ENCODE results near the gene ZNF846. TPM values are rescaled to one million over a fixed set of nuclear protein-coding genes. Genes with fewer than 3 reads are reported as not detected.

ZNF846 gene
- total and polyA plus RNA-seq, 10 of the 15 experiments (the other 5 are each of a cell fraction or from before 2014, with no cell fraction given): 0.64 to 4.1 (median 1.6) TPM

DNA sequence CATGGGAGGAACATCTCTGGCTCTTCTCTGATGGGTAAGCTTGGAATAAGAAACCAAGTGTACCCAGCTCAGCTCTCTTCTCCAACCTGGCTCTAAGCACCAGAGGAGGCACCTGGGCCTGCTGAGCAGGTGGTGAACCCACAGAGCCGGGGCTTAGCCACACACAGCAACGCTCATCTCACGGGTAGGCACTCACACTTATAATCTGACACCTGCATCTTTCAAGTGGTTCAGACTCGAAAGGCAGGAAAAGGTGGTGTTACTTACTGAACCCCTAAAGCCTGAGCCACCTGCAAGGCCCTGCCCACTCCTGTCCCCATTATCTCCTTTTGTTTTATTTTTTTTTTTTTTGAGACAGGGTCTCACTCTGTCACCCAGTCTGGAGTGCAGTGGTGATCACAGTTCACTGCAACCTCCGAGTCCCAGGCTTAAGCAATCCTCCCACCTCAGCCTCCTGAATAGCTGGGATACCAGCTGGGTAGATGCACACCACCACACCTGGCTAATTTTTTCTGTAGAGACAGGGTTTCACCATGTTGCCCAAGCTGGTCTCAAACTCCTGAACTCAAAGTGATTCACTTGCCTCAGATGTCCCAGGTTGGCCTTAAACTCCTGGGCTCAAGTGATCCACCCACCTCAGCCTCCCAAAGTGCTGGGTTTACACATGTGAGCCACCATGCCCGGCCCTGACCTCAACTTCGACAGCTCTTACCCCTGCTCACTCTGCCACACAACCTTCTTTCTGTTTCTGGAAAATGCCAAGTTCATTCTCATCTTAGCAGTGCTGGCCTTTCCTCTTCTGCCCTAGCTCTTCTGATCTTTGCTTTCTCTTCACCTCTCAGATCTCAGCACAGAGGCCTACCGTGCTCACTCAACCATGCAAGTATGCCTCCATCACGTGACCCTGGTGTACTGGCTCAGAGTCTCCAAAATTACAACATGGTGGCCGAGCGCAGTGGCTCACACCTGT is 40.6 kb upstream of the ZNF846 start (continued):
- TF ChIP-seq, protein P1, sequence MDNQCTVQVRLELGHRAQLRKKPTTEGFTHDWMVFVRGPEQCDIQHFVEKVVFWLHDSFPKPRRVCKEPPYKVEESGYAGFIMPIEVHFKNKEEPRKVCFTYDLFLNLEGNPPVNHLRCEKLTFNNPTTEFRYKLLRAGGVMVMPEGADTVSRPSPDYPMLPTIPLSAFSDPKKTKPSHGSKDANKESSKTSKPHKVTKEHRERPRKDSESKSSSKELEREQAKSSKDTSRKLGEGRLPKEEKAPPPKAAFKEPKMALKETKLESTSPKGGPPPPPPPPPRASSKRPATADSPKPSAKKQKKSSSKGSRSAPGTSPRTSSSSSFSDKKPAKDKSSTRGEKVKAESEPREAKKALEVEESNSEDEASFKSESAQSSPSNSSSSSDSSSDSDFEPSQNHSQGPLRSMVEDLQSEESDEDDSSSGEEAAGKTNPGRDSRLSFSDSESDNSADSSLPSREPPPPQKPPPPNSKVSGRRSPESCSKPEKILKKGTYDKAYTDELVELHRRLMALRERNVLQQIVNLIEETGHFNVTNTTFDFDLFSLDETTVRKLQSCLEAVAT (IDR thresholded peaks at IDR 0.05): no peak
- no peak for TF ChIP-seq GABPA (IDR thresholded peaks at IDR 0.05; ENCODE audit: low read depth)
- TF ChIP-seq POLR2AphosphoS5 (IDR thresholded peaks at IDR 0.05; ENCODE audit: low read length): 0 out of 2 replicates have a peak, but pooled peaks have one; percentile 10
- TF ChIP-seq, protein P2, sequence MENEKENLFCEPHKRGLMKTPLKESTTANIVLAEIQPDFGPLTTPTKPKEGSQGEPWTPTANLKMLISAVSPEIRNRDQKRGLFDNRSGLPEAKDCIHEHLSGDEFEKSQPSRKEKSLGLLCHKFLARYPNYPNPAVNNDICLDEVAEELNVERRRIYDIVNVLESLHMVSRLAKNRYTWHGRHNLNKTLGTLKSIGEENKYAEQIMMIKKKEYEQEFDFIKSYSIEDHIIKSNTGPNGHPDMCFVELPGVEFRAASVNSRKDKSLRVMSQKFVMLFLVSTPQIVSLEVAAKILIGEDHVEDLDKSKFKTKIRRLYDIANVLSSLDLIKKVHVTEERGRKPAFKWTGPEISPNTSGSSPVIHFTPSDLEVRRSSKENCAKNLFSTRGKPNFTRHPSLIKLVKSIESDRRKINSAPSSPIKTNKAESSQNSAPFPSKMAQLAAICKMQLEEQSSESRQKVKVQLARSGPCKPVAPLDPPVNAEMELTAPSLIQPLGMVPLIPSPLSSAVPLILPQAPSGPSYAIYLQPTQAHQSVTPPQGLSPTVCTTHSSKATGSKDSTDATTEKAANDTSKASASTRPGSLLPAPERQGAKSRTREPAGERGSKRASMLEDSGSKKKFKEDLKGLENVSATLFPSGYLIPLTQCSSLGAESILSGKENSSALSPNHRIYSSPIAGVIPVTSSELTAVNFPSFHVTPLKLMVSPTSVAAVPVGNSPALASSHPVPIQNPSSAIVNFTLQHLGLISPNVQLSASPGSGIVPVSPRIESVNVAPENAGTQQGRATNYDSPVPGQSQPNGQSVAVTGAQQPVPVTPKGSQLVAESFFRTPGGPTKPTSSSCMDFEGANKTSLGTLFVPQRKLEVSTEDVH (IDR thresholded peaks at IDR 0.05; ENCODE audit: low read depth, partially characterized antibody): no peak
- TF ChIP-seq MEF2B (IDR thresholded peaks at IDR 0.05; ENCODE audit: partially characterized antibody, poor library complexity, severe bottlenecking): no peak
- no peak for TF ChIP-seq SIN3A (IDR thresholded peaks at IDR 0.05; ENCODE audit: low read depth, low read length)
- no peak for TF ChIP-seq TCF3 (IDR thresholded peaks at IDR 0.05; ENCODE audit: borderline replicate concordance, insufficient read depth, low read depth, low read length)
- TF ChIP-seq, protein P3, sequence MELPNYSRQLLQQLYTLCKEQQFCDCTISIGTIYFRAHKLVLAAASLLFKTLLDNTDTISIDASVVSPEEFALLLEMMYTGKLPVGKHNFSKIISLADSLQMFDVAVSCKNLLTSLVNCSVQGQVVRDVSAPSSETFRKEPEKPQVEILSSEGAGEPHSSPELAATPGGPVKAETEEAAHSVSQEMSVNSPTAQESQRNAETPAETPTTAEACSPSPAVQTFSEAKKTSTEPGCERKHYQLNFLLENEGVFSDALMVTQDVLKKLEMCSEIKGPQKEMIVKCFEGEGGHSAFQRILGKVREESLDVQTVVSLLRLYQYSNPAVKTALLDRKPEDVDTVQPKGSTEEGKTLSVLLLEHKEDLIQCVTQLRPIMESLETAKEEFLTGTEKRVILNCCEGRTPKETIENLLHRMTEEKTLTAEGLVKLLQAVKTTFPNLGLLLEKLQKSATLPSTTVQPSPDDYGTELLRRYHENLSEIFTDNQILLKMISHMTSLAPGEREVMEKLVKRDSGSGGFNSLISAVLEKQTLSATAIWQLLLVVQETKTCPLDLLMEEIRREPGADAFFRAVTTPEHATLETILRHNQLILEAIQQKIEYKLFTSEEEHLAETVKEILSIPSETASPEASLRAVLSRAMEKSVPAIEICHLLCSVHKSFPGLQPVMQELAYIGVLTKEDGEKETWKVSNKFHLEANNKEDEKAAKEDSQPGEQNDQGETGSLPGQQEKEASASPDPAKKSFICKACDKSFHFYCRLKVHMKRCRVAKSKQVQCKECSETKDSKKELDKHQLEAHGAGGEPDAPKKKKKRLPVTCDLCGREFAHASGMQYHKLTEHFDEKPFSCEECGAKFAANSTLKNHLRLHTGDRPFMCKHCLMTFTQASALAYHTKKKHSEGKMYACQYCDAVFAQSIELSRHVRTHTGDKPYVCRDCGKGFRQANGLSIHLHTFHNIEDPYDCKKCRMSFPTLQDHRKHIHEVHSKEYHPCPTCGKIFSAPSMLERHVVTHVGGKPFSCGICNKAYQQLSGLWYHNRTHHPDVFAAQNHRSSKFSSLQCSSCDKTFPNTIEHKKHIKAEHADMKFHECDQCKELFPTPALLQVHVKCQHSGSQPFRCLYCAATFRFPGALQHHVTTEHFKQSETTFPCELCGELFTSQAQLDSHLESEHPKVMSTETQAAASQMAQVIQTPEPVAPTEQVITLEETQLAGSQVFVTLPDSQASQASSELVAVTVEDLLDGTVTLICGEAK (IDR thresholded peaks at IDR 0.05; ENCODE audit: borderline replicate concordance): no peak
- no peak for TF ChIP-seq BMI1 (IDR thresholded peaks at IDR 0.05; ENCODE audit: borderline replicate concordance)
- TF ChIP-seq BHLHE40 (IDR thresholded peaks at IDR 0.05; ENCODE audit: borderline replicate concordance in 1 of 2, low read depth in 2 of 2, low read length in 1 of 2): 0 out of 4 replicates have a peak, but pooled peaks of 1 of the 2 experiments have one; percentile 22
- TF ChIP-seq BACH1 (IDR thresholded peaks at IDR 0.05; ENCODE audit: borderline replicate concordance): no peak
- no peak for TF ChIP-seq SUZ12 (IDR thresholded peaks at IDR 0.05; ENCODE audit: unreplicated experiment)
- TF ChIP-seq SREBF2 (IDR thresholded peaks at IDR 0.05; ENCODE audit: low read length): no peak
- TF ChIP-seq ZNF24 (IDR thresholded peaks at IDR 0.05): no peak
- TF ChIP-seq ATF7 (IDR thresholded peaks at IDR 0.05; ENCODE audit: low read depth): no peak
- TF ChIP-seq ZNF207 (IDR thresholded peaks at IDR 0.05; ENCODE audit: borderline replicate concordance): no peak
- no peak for TF ChIP-seq POLR2AphosphoS2 (IDR thresholded peaks at IDR 0.05; ENCODE audit: low read depth, low read length)
- no peak for TF ChIP-seq KAT2A (conservative IDR thresholded peaks at IDR 0.05; ENCODE audit: control insufficient read depth, low read depth, low read length)
- TF ChIP-seq PBX3 (IDR thresholded peaks at IDR 0.05; ENCODE audit: insufficient replicate concordance, low read depth, low read length): no peak

Measured in GM12878 (cell line).